Measurements from ENCODE around the gene LLPH.
"Not testable (repeated sequence)": the region's sequence is repeated elsewhere in the genome, so short reads cannot be mapped to it uniquely, and the experiment has no call there.

The LLPH gene

GRCh38 chr12:66130267-66131066 is at the start of gene LLPH:
LLPH (minus strand) TSS chr12:66130750; CDS start chr12:66129106, 1,644 bp downstream.
- DNase-seq, result peak; percentile 88 to 90

GRCh38 chr12:66176105-66176900 is 45.8 kb upstream of the LLPH start:
- DNase-seq, result no peak

GRCh38 chr12:66174391-66175325 is 44.1 kb upstream of the LLPH start:
- DNase-seq, result not testable (repeated sequence)

DNA sequence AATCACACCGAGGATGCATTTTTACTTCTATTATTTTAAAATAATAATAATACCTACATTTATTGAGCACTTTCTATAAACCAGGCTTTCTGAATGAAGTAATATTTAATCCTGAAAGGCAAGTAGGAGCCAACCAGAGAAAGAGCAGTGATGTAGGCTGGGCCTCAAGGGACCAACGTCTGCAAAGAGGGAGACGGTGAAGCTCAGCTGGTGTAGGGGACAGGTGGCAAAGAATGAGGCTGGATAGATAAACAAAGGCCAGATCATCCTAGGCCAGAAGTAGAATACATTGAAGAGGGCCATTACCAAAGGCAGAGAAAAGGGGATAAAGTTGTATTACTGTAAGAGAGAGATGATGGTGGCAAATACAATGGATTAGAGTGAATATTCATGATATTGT is 40.1 kb upstream of the LLPH start:
- DNase-seq, result no peak

GRCh38 chr12:66169221-66170170 is 38.9 kb upstream of the LLPH start, which contains the start of gene TMBIM4:
TMBIM4 (minus strand) TSS chr12:66169996; CDS start chr12:66169951, 45 bp downstream.
- peak; percentile 86 to 88 for DNase-seq

- DNase-seq, result no peak
Measured at GRCh38 chr12:66168410-66168809, 37.9 kb upstream of the LLPH start.

GRCh38 chr12:66166561-66166960 is 36.0 kb upstream of the LLPH start:
- no peak for DNase-seq

GRCh38 chr12:66165141-66165540 is 34.6 kb upstream of the LLPH start:
- no peak for DNase-seq

GRCh38 chr12:66164349-66164821 is 33.8 kb upstream of the LLPH start:
- no peak for DNase-seq

GRCh38 chr12:66163289-66163688 is 32.7 kb upstream of the LLPH start:
- DNase-seq, result no peak

GRCh38 chr12:66162701-66163100 is 32.2 kb upstream of the LLPH start:
- no peak for DNase-seq

DNA sequence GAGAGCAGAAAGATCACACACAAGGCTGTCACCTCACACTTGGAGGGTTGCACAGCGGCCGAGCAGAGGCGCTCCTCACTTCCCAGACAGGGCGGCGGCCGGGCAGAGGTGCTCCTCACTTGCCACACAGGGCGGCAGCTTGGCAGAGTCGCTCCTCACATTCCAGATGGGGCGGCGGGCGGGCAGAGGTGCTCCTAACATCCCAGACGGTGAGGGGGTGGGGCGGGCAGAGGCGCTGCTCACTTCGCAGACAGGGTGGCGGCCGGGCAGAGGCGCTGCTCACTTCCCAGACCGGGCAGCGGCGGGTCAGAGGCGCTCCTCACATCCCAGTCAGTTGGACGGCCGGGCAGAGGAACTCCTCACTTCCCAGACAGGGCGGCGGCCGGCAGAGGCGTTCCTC is 30.2 kb upstream of the LLPH start:
- no peak for DNase-seq

GRCh38 chr12:66159123-66159522 is 28.6 kb upstream of the LLPH start:
- no peak for DNase-seq

GRCh38 chr12:66156654-66157053 is 26.1 kb upstream of the LLPH start:
- no peak for DNase-seq

DNA sequence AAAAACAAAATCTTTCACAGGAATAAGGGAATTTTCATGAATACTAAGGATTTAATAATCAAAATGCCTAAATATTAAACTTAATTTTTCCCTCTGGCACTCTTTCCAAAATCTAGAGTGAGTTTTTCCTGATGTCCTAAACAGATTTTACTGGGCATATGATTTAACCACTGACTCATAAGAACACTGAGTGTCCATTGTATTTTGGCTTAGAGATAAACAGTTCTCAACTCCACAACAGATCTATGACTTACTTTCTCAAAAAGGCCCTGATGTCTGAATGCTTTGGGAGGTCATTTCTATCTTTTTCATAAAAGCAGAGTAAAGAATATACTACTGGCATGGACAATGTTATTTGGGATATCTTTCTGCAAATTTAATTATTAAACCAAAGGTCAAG is 24.2 kb upstream of the LLPH start:
- DNase-seq, result no peak

DNA sequence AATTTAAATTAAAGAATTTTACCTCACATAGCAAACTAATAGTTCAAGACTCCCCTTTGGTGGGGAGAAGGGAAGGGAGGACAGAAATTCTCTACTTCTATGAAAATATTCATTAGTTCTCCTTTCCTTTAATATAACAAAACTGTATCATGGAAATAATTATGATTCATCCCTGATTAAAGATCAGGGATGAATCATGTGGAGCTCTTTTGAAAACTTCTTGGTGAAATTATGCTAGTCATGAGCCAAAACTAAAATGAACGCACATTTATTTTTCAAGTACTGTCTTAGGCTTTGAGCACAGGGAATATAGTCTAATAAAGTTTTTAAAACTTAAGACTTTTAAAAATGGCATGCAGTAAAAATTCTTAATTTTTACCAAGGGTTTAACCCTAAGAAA is 22.2 kb upstream of the LLPH start:
- no peak for DNase-seq

GRCh38 chr12:66149702-66150398 is 19.3 kb upstream of the LLPH start:
- peak in 1 of 2 donors; percentile 48 for DNase-seq

GRCh38 chr12:66144791-66145754 is 14.5 kb upstream of the LLPH start:
- DNase-seq, result peak; percentile 11 to 15

DNA sequence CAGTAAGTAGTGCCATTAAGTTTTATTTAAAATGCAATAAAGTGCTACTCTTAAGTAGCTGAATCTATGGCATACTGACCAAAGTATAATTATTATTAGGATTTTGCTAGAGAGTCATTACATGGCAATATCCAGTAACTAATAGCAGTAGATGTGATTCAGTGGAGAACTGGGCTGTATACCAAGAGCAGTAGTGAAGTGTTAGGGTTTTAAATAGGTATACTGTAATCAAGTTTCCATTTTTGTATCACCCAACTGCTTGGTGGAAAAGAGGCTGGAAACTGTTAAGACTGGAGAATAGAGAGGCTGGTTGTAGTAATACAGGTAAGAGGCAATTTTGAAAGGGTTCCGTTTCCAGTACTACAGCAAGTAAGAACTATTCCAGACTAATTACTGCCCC is 13.3 kb upstream of the LLPH start:
- DNase-seq, result no peak

- no peak for DNase-seq
Measured at GRCh38 chr12:66142826-66143225, 12.3 kb upstream of the LLPH start.

Measured in CD4-positive, alpha-beta T cell treated with Interleukin-1 beta for 1 hour (primary cell).